ENCODE measurements around the gene CSF1R. TPM values are rescaled to one million over a fixed set of nuclear protein-coding genes. Genes with fewer than 3 reads are reported as not detected.

CSF1R gene
- total and polyA plus RNA-seq, 2 of the 8 experiments (the other 6 are each of a cell fraction or from before 2014, with no cell fraction given) = 0.12 TPM; not detected in 1

GRCh38 chr5:150104550-150104870, 18.2 kb upstream of the CSF1R start (continued):
- TF ChIP-seq RNF2 (IDR thresholded peaks at IDR 0.05; ENCODE audit: borderline replicate concordance, low read depth, low read length, missing control alignments, poor library complexity, severe bottlenecking) = no peak
- no peak for TF ChIP-seq RBBP5 (IDR thresholded peaks at IDR 0.05; ENCODE audit: borderline replicate concordance, low read depth, low read length)
- TF ChIP-seq NANOG (IDR thresholded peaks at IDR 0.05; ENCODE audit: insufficient read depth, low read depth, low read length, poor library complexity, severe bottlenecking) = no peak
